Hematopoietic multipotent progenitor cell treated with erythropoietin and hydrocortisone succinate and interleukin-3 and kit ligand, for 15 days (in vitro differentiated cells): Measurements from ENCODE around the gene CCDC134.
"Not testable (repeated sequence)": the region's sequence is repeated elsewhere in the genome, so short reads cannot be mapped to it uniquely, and the experiment has no call there.

Experiments used
- DNase-seq: peaks from one replicate; pipeline ENCODE4 v3.0.0-alpha.2; 2015; ENCODE audit warnings: low spot score

Gene CCDC134

GRCh38 chr22:41844036-41844435, 43.6 kb downstream of the CCDC134 start:
- no peak for DNase-seq

GRCh38 chr22:41844513-41844912, 44.0 kb downstream of the CCDC134 start:
- DNase-seq: no peak

GRCh38 chr22:41845380-41846267, 45.1 kb downstream of the CCDC134 start:
- peak; percentile 36 for DNase-seq

- DNase-seq: no peak
Measured at GRCh38 chr22:41846268-41846987, 45.9 kb downstream of the CCDC134 start.

GRCh38 chr22:41847300-41847699, 46.8 kb downstream of the CCDC134 start:
- DNase-seq: no peak

GRCh38 chr22:41848468-41848867, 48.0 kb downstream of the CCDC134 start:
- peak; percentile 64 for DNase-seq

- DNase-seq: no peak
Measured at GRCh38 chr22:41856469-41856868, 56.0 kb downstream of the CCDC134 start.

GRCh38 chr22:41857155-41857859, 56.8 kb downstream of the CCDC134 start:
- DNase-seq: peak; percentile 61

- DNase-seq: no peak
Measured at GRCh38 chr22:41857860-41858199, 57.4 kb downstream of the CCDC134 start.

GRCh38 chr22:41862160-41862529, 61.7 kb downstream of the CCDC134 start:
- no peak for DNase-seq

- no peak for DNase-seq
Measured at GRCh38 chr22:41862530-41863266, 62.2 kb downstream of the CCDC134 start.

- DNase-seq: no peak
Measured at GRCh38 chr22:41863472-41863871, 63.0 kb downstream of the CCDC134 start.

- DNase-seq: no peak
Measured at GRCh38 chr22:41868556-41868955, 68.1 kb downstream of the CCDC134 start.

GRCh38 chr22:41870081-41870480, 69.6 kb downstream of the CCDC134 start:
- not testable (repeated sequence) for DNase-seq

- no peak for DNase-seq
Measured at GRCh38 chr22:41870786-41871185, 70.3 kb downstream of the CCDC134 start.

- no peak for DNase-seq
Measured at GRCh38 chr22:41873391-41873790, 72.9 kb downstream of the CCDC134 start.

- DNase-seq: peak; percentile 16
Measured at GRCh38 chr22:41874090-41874489, 73.6 kb downstream of the CCDC134 start.

GRCh38 chr22:41875531-41876270, 75.2 kb downstream of the CCDC134 start:
- no peak for DNase-seq
